DMS 273 treated with DMSO at 0.1 percent for 48 hours (cell line): ENCODE results near the gene SFTPA2.
"Not testable (repeated sequence)": the region's sequence is repeated elsewhere in the genome, so short reads cannot be mapped to it uniquely, and the experiment has no call there.

Source experiments
- DNase-seq: peaks from one replicate; lab custom pipeline; 2025; lab: John Stamatoyannopoulos, UW

Gene SFTPA2

GRCh38 chr10:79560160-79560709, at the start of gene SFTPA2:
Gene SFTPA2 (minus strand): TSS chr10:79560407. CDS start chr10:79559483, 924 bp downstream.
- no peak for DNase-seq

- no peak for DNase-seq
Observed at GRCh38 chr10:79608505-79609375, 48.5 kb upstream of the SFTPA2 start.

- DNase-seq, result no peak
Observed at GRCh38 chr10:79605308-79605707, 45.1 kb upstream of the SFTPA2 start.

- DNase-seq, result no peak
Observed at GRCh38 chr10:79604294-79604693, 44.1 kb upstream of the SFTPA2 start.

GRCh38 chr10:79602953-79603352, 42.7 kb upstream of the SFTPA2 start:
- no peak for DNase-seq

GRCh38 chr10:79601939-79602338, 41.7 kb upstream of the SFTPA2 start:
- no peak for DNase-seq

- not testable (repeated sequence) for DNase-seq
Observed at GRCh38 chr10:79599644-79600043, 39.4 kb upstream of the SFTPA2 start.

- DNase-seq, result no peak
Observed at GRCh38 chr10:79595510-79595909, 35.3 kb upstream of the SFTPA2 start.

- DNase-seq, result not testable (repeated sequence)
Observed at GRCh38 chr10:79594565-79594964, 34.4 kb upstream of the SFTPA2 start.

GRCh38 chr10:79593377-79593776, 33.2 kb upstream of the SFTPA2 start:
- DNase-seq, result no peak

GRCh38 chr10:79588800-79589199, 28.6 kb upstream of the SFTPA2 start:
- no peak for DNase-seq

- DNase-seq, result no peak
Observed at GRCh38 chr10:79586933-79587332, 26.7 kb upstream of the SFTPA2 start.

GRCh38 chr10:79585870-79586527, 25.8 kb upstream of the SFTPA2 start:
- no peak for DNase-seq

GRCh38 chr10:79583488-79584024, 23.3 kb upstream of the SFTPA2 start:
- DNase-seq, result no peak

- DNase-seq, result not testable (repeated sequence)
Observed at GRCh38 chr10:79582954-79583353, 22.7 kb upstream of the SFTPA2 start.

GRCh38 chr10:79582096-79582495, 21.9 kb upstream of the SFTPA2 start:
- DNase-seq, result no peak

- DNase-seq, result no peak
Observed at GRCh38 chr10:79581044-79581443, 20.8 kb upstream of the SFTPA2 start.

GRCh38 chr10:79579361-79579760, 19.2 kb upstream of the SFTPA2 start:
- no peak for DNase-seq

GRCh38 chr10:79570624-79571023, 10.4 kb upstream of the SFTPA2 start:
- DNase-seq, result not testable (repeated sequence)

GRCh38 chr10:79563426-79563825, 3.2 kb upstream of the SFTPA2 start:
- no peak for DNase-seq

GRCh38 chr10:79562135-79562756, 2.0 kb upstream of the SFTPA2 start:
- DNase-seq, result no peak

- DNase-seq, result no peak
Observed at GRCh38 chr10:79561257-79561656, 1.1 kb upstream of the SFTPA2 start.
